HG02840 (cell line): Measurements from ENCODE around the gene SLIT1.

Experiments used
- ATAC-seq: cut with Tn5 transposase; IDR thresholded peaks from one replicate; pipeline ENCODE4 v1.9.1; 2021; ENCODE audit warnings: mild to moderate bottlenecking, moderate library complexity, moderate number of reproducible peaks; ENCODE audit not compliant: unreplicated experiment, low FRiP score

The SLIT1 gene

GRCh38 chr10:97120370-97120769 lies 65.4 kb downstream of the SLIT1 start:
- no peak for ATAC-seq

GRCh38 chr10:97119058-97119745 lies 66.6 kb downstream of the SLIT1 start:
- no peak for ATAC-seq

- no peak for ATAC-seq
Measured at GRCh38 chr10:97117372-97117771, 68.4 kb downstream of the SLIT1 start.

GRCh38 chr10:97116462-97117162 lies 69.1 kb downstream of the SLIT1 start:
- no peak for ATAC-seq

- ATAC-seq: no peak
Measured at GRCh38 chr10:97115846-97116245, 69.9 kb downstream of the SLIT1 start.

- ATAC-seq: no peak
Measured at GRCh38 chr10:97111615-97112014, 74.1 kb downstream of the SLIT1 start.

- ATAC-seq: no peak
Measured at GRCh38 chr10:97109547-97109946, 76.2 kb downstream of the SLIT1 start.

- no peak for ATAC-seq
Measured at GRCh38 chr10:97107551-97107950, 78.2 kb downstream of the SLIT1 start.

- ATAC-seq: no peak
Measured at GRCh38 chr10:97106207-97106606, 79.6 kb downstream of the SLIT1 start.

GRCh38 chr10:97105303-97105702 lies 80.5 kb downstream of the SLIT1 start:
- ATAC-seq: no peak

GRCh38 chr10:97103316-97104080 lies 82.3 kb downstream of the SLIT1 start:
- no peak for ATAC-seq

- ATAC-seq: no peak
Measured at GRCh38 chr10:97102441-97102840, 83.3 kb downstream of the SLIT1 start.

- ATAC-seq: no peak
Measured at GRCh38 chr10:97101166-97101940, 84.4 kb downstream of the SLIT1 start.

GRCh38 chr10:97100657-97101056 lies 85.1 kb downstream of the SLIT1 start:
- ATAC-seq: no peak

GRCh38 chr10:97099868-97100267 lies 85.9 kb downstream of the SLIT1 start:
- ATAC-seq: no peak

GRCh38 chr10:97099089-97099488 lies 86.7 kb downstream of the SLIT1 start:
- no peak for ATAC-seq

GRCh38 chr10:97097084-97097433 lies 88.7 kb downstream of the SLIT1 start:
- ATAC-seq: no peak

GRCh38 chr10:97096261-97097083 lies 89.3 kb downstream of the SLIT1 start:
- ATAC-seq: no peak

- no peak for ATAC-seq
Measured at GRCh38 chr10:97095701-97096260, 90.0 kb downstream of the SLIT1 start.

GRCh38 chr10:97090644-97091043 lies 95.1 kb downstream of the SLIT1 start:
- no peak for ATAC-seq
